Thyroid gland (tissue), 4 donors: ENCODE data around the gene MS4A13.

Experiments
- CTCF ChIP-seq, 6 experiments: fragments of 200-600 bp in 3 of 6; fragments of 450-650 bp in 3 of 6; sonication (generic) in 3 of 6; IDR thresholded peaks; one replicate each; pipeline ENCODE4 v1.5.1; 2016 to 2019; ENCODE audit warnings: antibody characterized with exemption in 6 of 6, mild to moderate bottlenecking in 2 of 6, inconsistent platforms in 1 of 6, moderate library complexity in 1 of 6
- POLR2A ChIP-seq, 2 donors: fragments of 450-650 bp; IDR thresholded peaks; one replicate each; pipeline ENCODE4 v1.6.1; 2017; ENCODE audit warnings: antibody characterized with exemption in 2 of 2, mild to moderate bottlenecking in 2 of 2, moderate library complexity in 1 of 2

GRCh38 chr11:60498853-60499252 is 16.3 kb upstream of the MS4A13 start:
- no peak for TF ChIP-seq CTCF (IDR thresholded peaks at IDR 0.05)
- no peak for TF ChIP-seq POLR2A (IDR thresholded peaks at IDR 0.05)
